ENCODE measurements around the gene TPST1.
"Not testable (repeated sequence)": the region's sequence is repeated elsewhere in the genome, so short reads cannot be mapped to it uniquely, and the experiment has no call there.

TPST1 gene

DNA sequence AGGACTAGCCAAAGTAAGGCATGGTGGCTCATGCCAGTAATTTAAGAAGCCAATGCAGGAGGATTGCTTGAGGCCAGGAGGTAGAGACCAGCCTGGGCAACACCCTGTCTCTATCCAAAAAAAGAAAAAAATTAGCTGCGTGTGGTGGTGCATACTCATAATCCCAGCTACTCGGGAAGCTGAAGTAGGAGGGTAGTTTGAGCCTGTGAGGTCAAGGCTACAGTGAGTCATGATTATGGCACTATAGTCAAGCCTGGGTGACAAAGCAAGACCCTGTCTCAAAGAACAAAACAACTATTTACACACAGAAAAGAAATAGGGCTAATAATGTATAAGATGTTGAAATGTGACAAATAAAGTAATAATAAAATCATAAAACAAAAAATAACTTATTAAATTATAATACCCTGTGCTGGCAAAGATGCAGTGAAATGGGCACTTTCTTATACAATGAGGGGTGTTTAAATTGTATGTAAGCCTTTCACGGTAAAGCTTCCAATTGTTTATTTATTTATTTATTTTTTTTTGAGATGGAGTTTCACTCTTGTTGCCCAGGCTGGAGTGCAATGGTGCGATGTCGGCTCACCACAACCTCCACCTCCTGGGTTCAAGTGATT lies 175.2 kb downstream of the TPST1 start:
- no peak for DNase-seq (ENCODE audit: low spot score)

DNA sequence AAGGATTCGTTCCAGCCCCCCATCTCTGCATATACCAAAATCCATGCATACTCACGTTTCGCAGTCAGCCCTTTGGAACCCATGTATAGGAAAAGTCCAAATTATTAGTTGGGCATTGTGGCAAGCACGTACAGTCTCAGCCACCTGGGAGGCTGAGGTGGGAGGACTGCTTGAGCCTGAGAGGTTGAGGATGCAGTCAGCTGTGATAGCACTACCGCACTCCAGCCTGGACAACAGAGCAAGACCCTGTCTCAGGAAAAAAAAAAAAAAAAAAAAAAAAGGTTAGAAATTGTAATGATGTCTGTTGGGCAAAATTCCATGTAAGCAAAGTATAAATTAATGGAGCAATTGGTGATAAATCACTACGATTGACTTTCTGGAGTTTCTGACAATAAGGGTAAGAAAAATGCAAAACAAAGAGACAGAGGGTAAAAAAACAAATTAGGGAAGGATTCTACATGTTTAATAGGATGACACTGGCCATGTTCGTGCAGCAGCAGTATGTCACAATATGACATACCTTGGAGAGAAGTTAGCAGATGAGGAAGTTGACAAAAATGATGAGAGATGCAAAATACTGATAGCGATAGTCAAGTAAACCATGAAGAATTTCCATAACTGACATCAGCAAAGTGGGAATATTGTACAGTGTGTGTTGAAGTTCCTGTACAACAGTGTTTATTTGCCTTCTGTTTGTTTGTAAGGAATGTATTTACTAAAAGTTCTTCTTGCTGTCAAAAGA lies 177.2 kb downstream of the TPST1 start:
- DNase-seq (ENCODE audit: low spot score): not testable (repeated sequence)

DNA sequence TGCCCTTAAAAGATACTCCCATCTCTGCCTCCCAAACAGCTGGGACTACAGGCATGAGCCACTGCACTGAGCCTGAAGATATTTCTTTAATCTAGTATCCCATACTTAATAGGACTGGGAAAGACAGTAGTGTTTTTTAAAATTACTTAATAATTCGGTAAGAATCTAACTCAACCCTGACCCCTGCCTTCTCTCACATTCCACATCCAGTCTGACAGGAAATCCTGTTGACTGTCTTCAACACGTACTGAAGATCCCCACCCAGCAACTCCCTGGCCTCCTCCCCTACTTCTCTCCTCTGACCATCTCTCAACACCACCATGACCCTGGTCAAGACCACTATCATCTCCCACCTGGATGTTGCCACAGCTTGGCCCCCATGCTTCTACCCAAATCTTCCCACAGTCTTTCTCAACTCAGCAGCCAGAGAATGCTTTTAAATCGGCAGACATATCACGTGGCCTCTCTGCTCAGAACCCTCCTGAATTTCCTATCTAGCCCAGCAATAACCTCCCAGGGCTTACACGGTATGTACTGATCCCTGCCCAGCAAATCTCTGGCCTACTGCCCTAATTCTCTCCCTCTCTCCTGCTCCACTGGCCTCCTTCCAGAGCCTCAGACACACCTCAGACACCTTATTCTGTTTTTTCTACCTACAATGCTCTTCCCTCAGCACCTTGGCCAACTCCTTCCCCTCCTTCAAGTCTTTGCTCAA lies 180.2 kb downstream of the TPST1 start:
- not testable (repeated sequence) for DNase-seq (ENCODE audit: low spot score)

- DNase-seq (ENCODE audit: low spot score): not testable (repeated sequence)
These were observed 190.0 kb downstream of the TPST1 start for GRCh38 chr7:66395128-66395571.

GRCh38 chr7:66396052-66396451 lies 190.9 kb downstream of the TPST1 start:
- not testable (repeated sequence) for DNase-seq (ENCODE audit: low spot score)

GRCh38 chr7:66398841-66399240 lies 193.7 kb downstream of the TPST1 start:
- DNase-seq (ENCODE audit: low spot score): not testable (repeated sequence)

DNA sequence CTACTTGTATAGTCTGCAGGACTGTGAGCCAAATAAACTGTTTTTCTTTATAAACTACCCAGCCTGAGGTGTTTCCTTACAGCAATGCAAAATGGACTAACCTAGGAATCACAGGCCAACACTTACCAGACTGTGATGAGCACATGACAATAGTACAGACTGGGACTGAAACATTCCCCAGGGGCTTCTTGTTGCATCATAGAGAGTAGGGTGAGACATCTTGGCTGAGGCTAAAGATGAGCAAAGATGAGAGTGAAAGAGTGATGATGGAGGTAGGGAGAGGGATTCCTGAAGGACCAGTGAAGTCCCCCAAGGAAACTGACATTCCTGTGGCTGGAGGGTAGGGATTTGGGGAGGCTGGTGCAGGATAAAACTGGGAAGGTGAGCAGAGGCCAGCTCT lies 194.4 kb downstream of the TPST1 start:
- no peak for DNase-seq (ENCODE audit: low spot score)

GRCh38 chr7:66400400-66400799 lies 195.3 kb downstream of the TPST1 start:
- no peak for DNase-seq (ENCODE audit: low spot score)

DNA sequence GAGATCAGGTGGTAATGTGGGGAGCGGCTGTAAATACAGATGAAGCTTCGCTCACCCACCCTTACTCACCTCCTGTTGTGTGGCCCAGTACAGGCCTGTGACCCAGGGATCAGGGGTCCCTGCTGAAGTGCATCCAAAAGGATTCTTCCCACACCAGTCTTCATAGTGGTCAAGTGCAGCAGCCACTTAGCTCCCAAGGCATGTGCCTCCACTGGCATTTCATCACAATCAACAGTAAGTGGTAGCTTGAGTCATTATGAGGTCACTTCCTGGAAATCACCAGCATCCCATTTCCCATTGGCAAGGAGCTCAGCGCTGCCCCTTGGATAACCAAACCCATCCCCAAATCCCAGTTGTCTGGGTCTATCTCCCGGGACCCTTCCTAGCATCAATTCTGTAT lies 196.0 kb downstream of the TPST1 start:
- not testable (repeated sequence) for DNase-seq (ENCODE audit: low spot score)

GRCh38 chr7:66401932-66402331 lies 196.8 kb downstream of the TPST1 start:
- DNase-seq (ENCODE audit: low spot score): not testable (repeated sequence)

- no peak for DNase-seq (ENCODE audit: low spot score)
These were observed 198.4 kb downstream of the TPST1 start for GRCh38 chr7:66403564-66403963.

GRCh38 chr7:66409493-66409892 lies 204.4 kb downstream of the TPST1 start:
- DNase-seq (ENCODE audit: low spot score): no peak

All from GM03348 (cell line).